Skeletal muscle tissue (tissue), 5 donors: ENCODE data around the gene HEXB. TPM values are rescaled to one million over a fixed set of nuclear protein-coding genes. Genes with fewer than 3 reads are reported as not detected.

Source experiments
- H3K27ac ChIP-seq: one replicate; pipeline ENCODE4 v1.7.0; 2013; ENCODE audit warnings: mild to moderate bottlenecking, low read depth, low read length, inconsistent platforms
- H3K27me3 ChIP-seq, 3 donors: one replicate each; pipeline ENCODE4 v1.7.0; 2013; ENCODE audit warnings: low read length in 3 of 3; ENCODE audit not compliant: control insufficient read depth in 3 of 3, insufficient read depth in 3 of 3
- H3K36me3 ChIP-seq, 3 donors: one replicate each; pipeline ENCODE4 v1.7.0; 2013; ENCODE audit warnings: low read length in 3 of 3; ENCODE audit not compliant: control insufficient read depth in 3 of 3, insufficient read depth in 3 of 3
- H3K4me1 ChIP-seq, 3 donors: one replicate each; pipeline ENCODE4 v1.7.0; 2013; ENCODE audit warnings: low read length in 3 of 3, mild to moderate bottlenecking in 3 of 3; ENCODE audit not compliant: control insufficient read depth in 3 of 3, insufficient read depth in 3 of 3
- H3K4me3 ChIP-seq, 3 donors: one replicate each; pipeline ENCODE4 v1.7.0; 2013; ENCODE audit warnings: low read length in 3 of 3
- H3K9ac ChIP-seq, 3 donors: one replicate each; pipeline ENCODE4 v1.7.0; 2013; ENCODE audit warnings: low read length in 3 of 3, mild to moderate bottlenecking in 3 of 3, moderate library complexity in 2 of 3, low read depth in 1 of 3
- H3K9me3 ChIP-seq, 3 donors: one replicate each; pipeline ENCODE4 v1.7.0; 2013; ENCODE audit warnings: low read length in 3 of 3; ENCODE audit not compliant: control insufficient read depth in 3 of 3
- small RNA-seq: library from RNA; depleted of rRNA; stranded (forward); fragments of <200 nt; gene quantifications from one replicate; pipeline ENCODE3, GENCODE V24; 2014
- total RNA-seq: library from RNA; depleted of rRNA; stranded (reverse); fragments of >200 nt; gene quantifications from one replicate; pipeline ENCODE4 v1.2.3, GENCODE V29; 2014
- donor health status: Osteomylitis.

Gene HEXB
- total RNA-seq, 1 donor from 2014 or later, result 42.3 TPM

- H3K4me1 ChIP-seq, result peaks cover 21 to 25% (median 24%) of the 10 kb centered on the region in 3 donors
Measured at GRCh38 chr5:74765201-74765600, 80.2 kb downstream of the HEXB start.

DNA sequence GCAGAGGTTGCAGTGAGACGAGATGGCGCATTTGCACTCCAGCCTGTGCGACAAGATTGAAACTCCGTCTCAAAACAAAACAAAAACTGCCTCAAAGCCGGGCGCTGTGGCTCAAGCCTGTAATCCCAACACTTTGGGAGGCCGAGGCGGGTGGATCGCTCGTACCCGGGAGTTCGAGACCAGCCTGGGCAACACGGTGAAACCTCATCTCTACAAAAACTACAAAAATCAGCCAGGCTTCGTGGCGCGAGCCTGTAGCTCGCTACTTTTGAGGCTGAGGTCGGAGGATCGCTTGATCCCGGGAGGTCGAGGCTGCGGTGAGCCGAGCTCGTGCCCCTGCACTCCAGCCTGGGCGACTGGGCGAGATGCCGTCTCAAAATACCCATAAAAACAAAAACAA lies 80.9 kb downstream of the HEXB start:
- Histone ChIP-seq H3K27me3 (no peaks in the 10 kb centered on the region), H3K4me3 (peak overlapping the region; percentile 88 to 97 (median 90)), H3K27ac (no peak overlapping the region), H3K9ac (peak overlapping the region; percentile 88 to 96 (median 96)), H3K9me3 (no peaks in the 10 kb centered on the region), H3K36me3 (peaks cover 0 to 18% (median 18%) of the 10 kb centered on the region in 3 donors), H3K4me1 (peaks cover 21 to 25% (median 24%) of the 10 kb centered on the region in 3 donors)

More at GRCh38 chr5:74765201-74765600, 80.2 kb downstream of the HEXB start:
- Histone ChIP-seq H3K27ac (no peak overlapping the region), H3K9me3 (no peaks in the 10 kb centered on the region), H3K36me3 (peaks cover 2 to 16% (median 16%) of the 10 kb centered on the region in 3 donors), H3K4me3 (peak overlapping the region in 2 of 3 donors; percentile 41 to 88), H3K27me3 (no peaks in the 10 kb centered on the region), H3K9ac (peak overlapping the region in 1 of 3 donors; percentile 37)

DNA sequence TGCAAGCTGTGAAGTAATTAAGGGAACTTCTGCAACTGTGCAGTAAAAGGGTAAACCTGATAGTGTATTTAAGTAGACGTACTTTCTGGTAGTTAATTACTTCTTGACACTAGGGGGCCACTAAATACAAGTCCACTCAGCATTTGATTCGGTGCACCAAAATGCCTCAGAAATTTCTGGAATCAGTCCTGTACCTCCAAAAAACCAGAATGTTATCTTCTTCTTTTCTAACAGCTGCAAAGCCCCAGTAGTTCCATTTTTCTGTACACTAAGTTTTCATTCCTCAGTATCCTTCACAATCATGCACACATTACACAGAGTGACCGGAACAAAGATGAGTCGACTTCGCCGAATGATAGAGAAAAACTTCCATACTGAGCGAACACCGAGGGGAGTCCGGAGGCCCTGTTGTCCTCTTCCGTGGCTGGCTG lies 81.4 kb downstream of the HEXB start:
- no peaks in the 10 kb centered on the region for H3K9me3 ChIP-seq

GRCh38 chr5:74766849-74767578 lies 82.0 kb downstream of the HEXB start, which contains the start of the genes GFM2 and NSA2:
TSS of gene GFM2 (minus strand) at chr5:74767117. CDS start at chr5:74763742, 3,375 bp downstream.
TSS of gene NSA2 (plus strand) at chr5:74767249. CDS start at chr5:74767361, 112 bp downstream.
- peaks cover 0 to 22% (median 19%) of the 10 kb centered on the region in 3 donors for H3K36me3 ChIP-seq
- H3K9me3 ChIP-seq, result no peaks in the 10 kb centered on the region
- H3K27ac ChIP-seq, result peak within 1 kb of the TSS; percentile 61
- peak within 1 kb of the TSS; percentile 88 to 96 (median 96) for H3K9ac ChIP-seq
- peak within 1 kb of the TSS; percentile 88 to 97 (median 90) for H3K4me3 ChIP-seq
- H3K4me1 ChIP-seq, result peaks cover 21 to 25% (median 22%) of the 10 kb centered on the region in 3 donors
- no peaks in the 10 kb centered on the region for H3K27me3 ChIP-seq

More for the DNA sequence above, 81.4 kb downstream of the HEXB start:
- Histone ChIP-seq H3K4me3 (peak overlapping the region; percentile 88 to 97 (median 90)), H3K4me1 (peaks cover 21 to 25% (median 23%) of the 10 kb centered on the region in 3 donors), H3K36me3 (peaks cover 0 to 22% (median 19%) of the 10 kb centered on the region in 3 donors), H3K27ac (peak overlapping the region; percentile 61), H3K27me3 (no peaks in the 10 kb centered on the region), H3K9ac (peak overlapping the region; percentile 88 to 96 (median 96))

DNA sequence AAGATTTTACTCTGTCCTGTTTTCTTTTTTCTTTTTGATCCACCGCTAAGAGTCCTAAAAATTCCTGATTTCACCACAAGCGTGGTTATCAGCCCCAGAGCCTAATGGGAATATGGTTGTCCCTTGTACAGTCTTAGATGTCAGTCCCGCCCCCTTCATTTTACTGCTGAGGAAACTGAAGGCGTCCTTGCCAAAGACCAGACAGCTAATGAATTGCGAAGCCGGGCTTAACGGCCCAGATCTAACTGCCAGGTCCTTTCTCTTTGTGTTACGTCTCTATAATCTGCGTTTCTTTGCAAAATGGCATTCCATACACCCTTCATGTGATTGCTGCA lies 82.5 kb downstream of the HEXB start:
- no peaks in the 10 kb centered on the region for H3K27me3 ChIP-seq
- H3K36me3 ChIP-seq, result peaks cover under 1 to 25% (median 23%) of the 10 kb centered on the region in 3 donors
- no peaks in the 10 kb centered on the region for H3K9me3 ChIP-seq
- peak overlapping the region; percentile 61 for H3K27ac ChIP-seq
- peak overlapping the region; percentile 88 to 96 (median 96) for H3K9ac ChIP-seq
- H3K4me3 ChIP-seq, result peak overlapping the region; percentile 88 to 97 (median 90)
- peaks cover 21 to 25% (median 22%) of the 10 kb centered on the region in 3 donors for H3K4me1 ChIP-seq

Small RNAs within 50 kb of the gene (small RNA-seq; reads per million reads assigned to genes)
- not detected for gene RNU6-658P

Other genes with a start within 250 kb of the HEXB start
- 35.5 TPM for gene ENC1, start 44.5 kb upstream of the HEXB start, total RNA-seq
- gene GFM2, start 81.9 kb downstream of the HEXB start, total RNA-seq, result 31.8 TPM
- 45.9 TPM for gene NSA2, start 82.0 kb downstream of the HEXB start, total RNA-seq
- gene FAM169A, start 181.2 kb downstream of the HEXB start, total RNA-seq, result 0.52 TPM